A673 (cell line): ENCODE measurements around the gene TAF15. TPM values are rescaled to one million over a fixed set of nuclear protein-coding genes. Genes with fewer than 3 reads are reported as not detected.
A peak's percentile ranks its signal among the peaks of the same experiment; 100 is the strongest.

Experiments
- BruUV-seq: library from RNA; stranded (reverse); fragments of 400-500 nt; replicated peaks from 2 replicates; lab custom pipeline; 2021; lab: Mats Ljungman, UMichigan
- CTCF ChIA-PET: fragments of 300-600 bp; sonication (Branson Sonifier 250); formaldehyde crosslinking; loops from one replicate; lab custom pipeline; 2022; ENCODE audit warnings: antibody characterized with exemption; lab: Charles Lee
- POLR2A ChIA-PET: fragments of 300-600 bp; sonication (Branson Sonifier 250); formaldehyde crosslinking; loops from one replicate; lab custom pipeline; 2022; ENCODE audit warnings: antibody characterized with exemption; ENCODE audit not compliant: low non-redundant PET; lab: Charles Lee
- DNase-seq: peaks from one replicate; pipeline ENCODE4 v3.0.0-alpha.2; 2015; ENCODE audit warnings: low spot score
- H3K27ac ChIP-seq: fragments of 200-600 bp; sonication (generic); 2 replicates; pipeline ENCODE4 v1.5.1; 2016; ENCODE audit warnings: mixed run types, low read depth, mild to moderate bottlenecking, mixed read lengths, antibody characterized with exemption, low read length; ENCODE audit not compliant: poor library complexity, severe bottlenecking
- H3K27me3 ChIP-seq: fragments of 200-600 bp; sonication (generic); replicated peaks from 2 replicates; pipeline ENCODE4 v1.6.1; 2017; ENCODE audit warnings: mixed run types, low read depth, mild to moderate bottlenecking, mixed read lengths, antibody characterized with exemption, low read length; ENCODE audit not compliant: insufficient read depth, poor library complexity
- H3K36me3 ChIP-seq: fragments of 200-600 bp; sonication (generic); 2 replicates; pipeline ENCODE4 v1.6.1; 2016; ENCODE audit warnings: mixed run types, mild to moderate bottlenecking, mixed read lengths, antibody characterized with exemption, low read length; ENCODE audit not compliant: insufficient read depth, poor library complexity, severe bottlenecking
- H3K4me1 ChIP-seq: fragments of 200-600 bp; sonication (generic); 2 replicates; pipeline ENCODE4 v1.6.1; 2017; ENCODE audit warnings: mixed run types, mild to moderate bottlenecking, mixed read lengths, antibody characterized with exemption, low read length; ENCODE audit not compliant: insufficient read depth, poor library complexity, severe bottlenecking
- H3K4me3 ChIP-seq: fragments of 200-600 bp; sonication (generic); 2 replicates; pipeline ENCODE4 v1.5.1; 2016; ENCODE audit warnings: low read depth, mixed run types, mild to moderate bottlenecking, mixed read lengths, low read length; ENCODE audit not compliant: poor library complexity, severe bottlenecking
- H3K9me3 ChIP-seq: fragments of 200-600 bp; sonication (generic); 2 replicates; pipeline ENCODE4 v1.6.1; 2016; ENCODE audit warnings: mixed run types, low read depth, mild to moderate bottlenecking, mixed read lengths, antibody characterized with exemption, low read length; ENCODE audit not compliant: poor library complexity, severe bottlenecking
- CTCF ChIP-seq: fragments of 300-800, 200-600 bp; sonication (generic); conservative IDR thresholded peaks from 2 replicates; pipeline ENCODE4 v1.5.1; 2017; ENCODE audit warnings: low read depth, mild to moderate bottlenecking, antibody characterized with exemption, low read length, moderate library complexity, mixed read lengths
- EZH2 ChIP-seq: fragments of 200-600 bp; sonication (generic); IDR thresholded peaks from 2 replicates; pipeline ENCODE4 v1.6.1; 2017; ENCODE audit warnings: borderline replicate concordance, low read depth, mild to moderate bottlenecking, mixed read lengths, antibody characterized with exemption, low read length; ENCODE audit not compliant: poor library complexity, severe bottlenecking
- intact Hi-C: fragments of 100-400 bp; cut with micrococcal nuclease; formaldehyde crosslinking; loops from one replicate; pipeline ENCODE4 v1.10.0; 2022; ENCODE audit not compliant: unreplicated experiment
- total RNA-seq: library from RNA; stranded (reverse); gene quantifications from 2 replicates; pipeline ENCODE4 v1.2.3, GENCODE V29; 2021

The TAF15 gene
- total RNA-seq, 1 experiment from 2014 or later: 108 TPM

DNA sequence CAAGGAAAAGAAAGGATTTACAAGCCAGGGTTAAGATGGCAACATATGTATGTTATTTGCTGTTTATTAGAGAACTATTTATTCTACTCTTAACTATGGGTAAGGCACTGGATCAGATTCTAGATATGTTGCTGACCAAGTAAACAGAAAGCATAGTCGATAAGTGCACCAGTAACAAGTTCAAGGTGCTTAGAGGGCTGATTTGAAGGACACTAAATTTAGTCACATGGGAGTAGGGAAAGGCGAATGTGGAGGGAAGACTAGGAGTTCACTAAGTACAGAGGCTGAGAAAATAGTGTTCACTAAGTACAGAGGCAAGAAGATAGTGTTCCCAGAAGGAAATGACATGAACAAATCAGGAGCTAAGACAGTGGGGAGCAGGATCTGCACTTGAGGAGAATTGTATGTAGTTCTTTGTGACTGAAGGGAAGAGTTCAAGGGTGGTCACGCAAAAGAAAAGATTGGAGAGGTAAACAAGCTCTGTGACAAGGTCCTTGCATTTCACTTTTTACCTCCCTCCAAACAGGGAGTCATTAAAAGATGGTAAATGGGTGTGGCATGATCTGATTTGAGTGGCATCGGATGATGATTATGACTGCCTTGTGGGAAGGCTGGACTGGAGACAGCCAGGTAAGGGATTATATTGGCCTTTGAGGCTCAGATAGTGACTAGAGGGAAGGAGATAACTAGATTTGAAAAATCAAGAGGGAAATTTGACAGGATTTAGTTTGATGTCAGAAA, 38.5 kb downstream of the TAF15 start:
- Histone ChIP-seq H3K4me3 (no peak overlapping the region), H3K9me3 (no peaks in the 10 kb centered on the region), H3K36me3 (peaks cover 38% of the 10 kb centered on the region), H3K4me1 (no peaks in the 10 kb centered on the region), H3K27ac (no peak overlapping the region), H3K27me3 (no peaks in the 10 kb centered on the region)
- ChIA-PET CTCF (no interaction called here), POLR2A (interaction anchor here (0.6 kb wide), 1 partner anchor 62 kb away, joined by 3 read pairs; no protein-coding TSS in a partner anchor)
- BruUV-seq: no TSS peak
- no peak for TF ChIP-seq CTCF
- TF ChIP-seq EZH2: no peak
- no peak for DNase-seq
- intact Hi-C loops: no loop called here

DNA sequence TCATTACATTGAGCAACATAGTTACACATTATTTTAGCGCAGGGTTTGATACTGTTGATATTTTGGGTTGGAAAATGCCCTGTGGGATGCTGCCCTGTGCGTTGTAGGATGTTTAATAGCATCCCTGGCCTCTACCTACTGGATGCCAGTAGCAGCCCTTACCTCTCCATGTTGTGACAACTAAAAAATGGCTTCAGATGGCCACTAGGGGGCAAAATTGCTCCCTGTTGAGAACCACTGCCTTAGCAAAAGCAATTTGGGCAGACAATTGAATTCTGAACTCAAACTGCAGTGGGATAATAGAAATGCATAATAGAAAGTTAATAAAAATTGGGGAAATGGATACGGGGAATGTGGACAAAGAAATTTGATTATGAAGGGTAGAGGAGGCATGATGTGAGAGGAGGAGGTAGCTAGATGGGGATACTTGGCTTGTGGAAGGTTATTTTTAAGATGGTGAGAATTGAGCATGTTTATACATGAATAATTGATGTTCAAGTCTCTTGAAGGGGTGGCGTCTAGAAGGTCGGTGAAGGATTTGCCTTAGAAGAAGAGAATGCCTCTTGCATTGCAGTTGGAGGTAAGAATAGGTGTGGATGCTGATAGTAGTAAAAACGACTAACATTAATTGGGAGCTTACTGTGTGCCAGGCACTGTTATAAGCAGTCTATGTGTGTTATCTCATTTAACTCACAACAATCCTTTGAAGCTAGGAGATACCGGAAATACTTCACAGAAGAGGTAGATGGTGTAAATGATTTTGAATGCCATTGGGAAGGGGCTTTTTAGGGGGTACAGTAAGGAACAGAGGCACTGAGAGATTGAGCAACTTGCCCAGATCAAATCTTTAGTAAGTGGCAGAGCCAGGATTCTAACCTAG, 40.4 kb downstream of the TAF15 start:
- Histone ChIP-seq H3K4me1 (no peaks in the 10 kb centered on the region), H3K9me3 (no peaks in the 10 kb centered on the region), H3K4me3 (no peak overlapping the region), H3K27ac (no peak overlapping the region), H3K27me3 (no peaks in the 10 kb centered on the region), H3K36me3 (peaks cover 21% of the 10 kb centered on the region)
- intact Hi-C loops: no loop called here
- DNase-seq: peak; percentile 58
- CTCF ChIA-PET: no interaction called here
- POLR2A ChIA-PET: no interaction called here
- TF ChIP-seq CTCF (peak; percentile 69), EZH2 (no peak)
- TSS peak; percentile 20 for BruUV-seq

- Histone ChIP-seq H3K27me3 (no peaks in the 10 kb centered on the region), H3K4me3 (no peak overlapping the region), H3K4me1 (no peaks in the 10 kb centered on the region), H3K9me3 (no peaks in the 10 kb centered on the region), H3K36me3 (no peaks in the 10 kb centered on the region), H3K27ac (no peak overlapping the region)
- ChIA-PET CTCF (no interaction called here), POLR2A (no interaction called here)
- intact Hi-C loops: no loop called here
- no TSS peak for BruUV-seq
- no peak for DNase-seq
- TF ChIP-seq EZH2: no peak
- no peak for TF ChIP-seq CTCF
These were observed 46.7 kb downstream of the TAF15 start for GRCh38 chr17:35855965-35856364.
